DMS53 treated with DMSO at 0.1 percent for 48 hours (cell line): ENCODE measurements around the gene TRIM61.
"Not testable (repeated sequence)": the region's sequence is repeated elsewhere in the genome, so short reads cannot be mapped to it uniquely, and the experiment has no call there.

Experiments used
- DNase-seq: peaks from one replicate; lab custom pipeline; 2025; ENCODE audit not compliant: unreplicated experiment; lab: John Stamatoyannopoulos, UW

TRIM61 gene

DNA sequence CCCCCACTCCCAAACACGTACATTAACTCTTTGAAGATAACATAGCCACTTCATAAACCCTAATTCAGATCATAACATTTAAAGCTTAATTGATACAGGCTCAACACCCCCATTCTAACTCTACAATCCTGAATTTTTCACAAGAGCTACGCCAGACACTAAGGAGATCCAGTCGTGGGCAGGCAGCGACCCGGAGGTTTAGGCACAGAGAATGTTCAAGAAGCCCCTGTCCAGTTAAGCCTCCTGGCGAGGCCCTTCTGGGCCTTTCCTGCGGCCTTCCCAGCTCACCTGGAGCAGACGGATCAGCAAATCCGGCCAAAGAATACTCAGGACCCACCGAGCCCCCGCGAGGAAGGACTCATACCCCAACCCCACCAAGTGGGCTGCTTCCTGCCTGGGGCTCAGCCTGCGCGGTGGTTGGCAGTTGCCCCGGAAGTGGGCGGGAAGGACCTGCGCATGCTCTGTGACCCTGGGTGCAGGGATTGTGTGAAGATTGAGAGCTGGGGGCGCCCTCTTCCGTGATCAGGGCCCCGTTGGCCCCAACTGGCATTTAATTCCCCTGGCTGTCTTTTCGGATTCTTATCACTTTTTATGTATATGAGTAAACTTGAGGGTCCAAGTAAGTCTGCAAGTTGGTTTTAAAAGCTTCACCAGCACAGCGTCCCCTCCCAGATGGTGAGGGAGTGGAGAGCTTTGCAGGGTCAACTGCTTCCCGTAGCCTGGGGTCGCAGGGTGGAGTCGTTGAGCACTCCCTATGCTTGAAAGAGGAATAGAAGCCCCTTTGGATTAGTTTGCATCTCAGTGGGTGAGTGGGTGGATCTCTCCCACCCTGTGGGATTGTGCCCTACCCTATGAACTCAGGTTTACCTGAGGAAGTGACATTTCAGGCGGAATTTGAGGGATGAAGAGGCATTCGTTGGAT, at the start of gene TRIM61:
TSS of gene TRIM61 (minus strand) at position 415 of the 922 bp plus-strand sequence. CDS start 7,655 bp downstream, outside the sequence.
- no peak for DNase-seq

GRCh38 chr4:165025782-165026181, 48.3 kb upstream of the TRIM61 start:
- not testable (repeated sequence) for DNase-seq

DNA sequence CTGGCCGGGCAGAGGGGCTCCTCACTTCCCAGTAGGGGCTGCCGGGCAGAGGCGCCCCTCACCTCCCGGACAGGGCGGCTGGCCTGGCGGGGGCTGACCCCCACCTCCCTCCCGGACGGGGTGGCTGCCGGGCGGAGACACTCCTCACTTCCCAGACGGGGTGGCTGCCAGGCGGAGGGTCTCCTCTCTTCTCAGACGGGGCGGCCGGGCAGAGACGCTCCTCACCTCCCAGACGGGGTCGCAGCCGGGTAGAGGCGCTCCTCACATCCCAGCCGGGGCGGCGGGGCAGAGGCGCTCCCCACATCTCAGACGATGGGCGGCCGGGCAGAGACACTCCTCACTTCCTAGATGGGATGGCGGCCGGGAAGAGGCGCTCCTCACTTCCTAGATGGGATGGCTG, 42.5 kb upstream of the TRIM61 start:
- not testable (repeated sequence) for DNase-seq

DNA sequence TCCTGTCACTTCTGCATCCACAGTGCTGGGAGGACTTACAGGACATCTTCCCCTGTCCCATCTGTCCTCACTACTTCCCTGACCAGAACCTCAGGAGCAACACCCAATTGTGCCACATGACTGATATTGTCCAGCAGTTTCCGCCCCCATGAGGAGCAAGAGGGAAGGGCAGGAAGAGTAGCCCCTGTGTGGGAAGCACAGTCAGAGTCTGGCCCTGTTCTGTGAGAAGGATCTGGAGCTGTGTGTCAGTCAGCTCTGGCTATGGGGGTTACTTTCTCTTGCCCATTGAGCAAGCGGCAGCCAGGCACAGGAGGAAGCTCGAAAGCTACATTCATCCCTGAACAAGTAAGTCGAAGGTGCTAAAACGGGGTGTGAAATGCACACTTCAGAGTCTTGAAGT, 39.5 kb upstream of the TRIM61 start:
- no peak for DNase-seq

- no peak for DNase-seq
These were observed 36.2 kb upstream of the TRIM61 start for GRCh38 chr4:165013691-165014090.

DNA sequence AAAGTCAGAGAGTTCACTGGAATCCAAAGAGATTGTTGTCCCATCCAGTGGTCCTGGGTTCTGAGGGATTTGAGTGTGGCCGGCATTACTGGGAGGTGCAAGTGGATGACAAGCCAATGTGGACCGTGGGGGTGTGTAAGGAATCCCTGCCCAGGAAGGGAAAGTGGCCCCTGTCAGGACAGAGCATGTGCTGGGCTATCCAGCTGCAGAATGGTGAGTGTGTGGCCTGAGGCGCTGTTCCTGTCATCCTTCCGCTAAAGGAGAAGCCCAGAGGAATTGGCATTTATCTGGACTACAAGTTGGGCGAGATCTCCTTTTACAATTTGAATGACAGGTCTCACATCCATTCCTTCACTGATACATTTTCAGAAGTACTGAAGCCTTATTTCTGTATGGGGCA, 33.9 kb upstream of the TRIM61 start:
- no peak for DNase-seq

- DNase-seq, result no peak
These were observed 33.5 kb upstream of the TRIM61 start for GRCh38 chr4:165010991-165011390.

GRCh38 chr4:165010487-165010886, 33.0 kb upstream of the TRIM61 start:
- DNase-seq, result no peak

DNA sequence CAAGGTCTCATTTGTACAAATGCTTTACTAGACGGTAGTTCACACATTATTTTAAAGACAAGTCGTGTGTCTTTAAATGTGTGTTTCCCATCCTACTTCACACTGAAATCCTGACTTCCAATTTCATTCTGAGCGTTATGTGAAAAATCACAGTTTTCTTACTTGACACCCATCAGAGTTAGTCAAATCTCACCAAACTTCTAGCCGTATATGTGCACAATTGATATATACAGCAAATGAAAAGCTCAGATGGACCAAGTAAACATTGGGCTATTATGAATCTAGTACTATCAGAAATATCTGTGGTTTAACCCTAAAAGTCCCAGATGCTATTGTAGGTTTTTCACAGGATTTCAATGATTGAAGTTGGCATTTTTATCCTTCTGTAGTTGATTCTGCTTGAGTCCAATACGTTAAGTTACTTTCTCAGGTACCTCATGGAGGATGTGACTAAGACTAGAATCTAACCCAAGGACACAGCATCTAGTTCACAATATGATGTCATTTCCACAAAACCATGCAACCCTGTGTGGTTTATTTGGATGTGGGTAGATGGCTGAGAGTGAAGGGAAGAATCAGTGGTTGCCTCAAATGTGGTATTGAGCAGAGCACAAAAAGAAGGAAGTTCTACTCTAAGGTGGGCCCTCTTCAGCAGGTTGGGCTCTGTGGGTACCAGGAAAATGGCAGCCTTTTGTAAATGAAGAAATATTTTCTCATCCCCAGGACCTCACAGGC, 32.2 kb upstream of the TRIM61 start:
- no peak for DNase-seq

DNA sequence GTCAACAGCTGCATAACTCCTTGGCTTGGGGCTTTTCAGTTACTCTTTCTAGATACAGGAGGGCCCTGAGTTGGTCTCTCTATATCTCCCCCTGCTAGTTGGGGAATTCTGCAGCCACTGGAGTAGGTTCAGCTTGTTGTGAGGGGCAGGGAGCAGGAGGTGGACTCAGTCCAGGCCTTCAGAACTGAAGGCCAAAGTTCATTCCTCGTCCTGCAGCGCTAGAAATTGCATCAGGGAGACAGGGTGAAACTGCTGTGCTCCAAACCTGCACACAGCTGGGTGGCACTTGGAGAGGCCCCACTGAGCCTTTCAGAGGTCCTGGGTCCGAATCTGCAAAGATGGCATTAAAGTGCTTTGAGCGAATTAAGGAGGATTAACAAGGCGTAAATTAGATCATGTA, 29.4 kb upstream of the TRIM61 start:
- no peak for DNase-seq

DNA sequence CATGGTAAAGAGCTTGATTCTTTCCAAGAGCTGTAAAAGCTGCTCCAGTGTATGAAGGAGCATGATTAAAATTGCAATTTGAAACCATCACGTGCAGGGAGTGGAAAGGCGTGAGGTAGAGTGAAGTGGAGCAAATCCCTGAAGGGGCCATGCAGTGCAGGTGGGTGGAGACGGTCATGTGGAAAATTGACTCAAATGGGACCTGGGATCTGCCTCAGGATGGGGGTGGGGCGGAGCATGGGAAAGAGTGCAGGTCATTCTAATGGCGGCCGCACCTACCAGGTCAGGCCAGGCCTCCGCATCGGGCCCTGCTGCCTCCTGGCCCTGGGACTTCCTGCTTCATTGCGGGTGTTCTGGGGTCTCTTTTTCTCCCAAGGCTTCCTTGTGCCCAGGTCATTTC, 29.0 kb upstream of the TRIM61 start:
- DNase-seq, result no peak

GRCh38 chr4:165005352-165005925, 28.0 kb upstream of the TRIM61 start:
- no peak for DNase-seq

DNA sequence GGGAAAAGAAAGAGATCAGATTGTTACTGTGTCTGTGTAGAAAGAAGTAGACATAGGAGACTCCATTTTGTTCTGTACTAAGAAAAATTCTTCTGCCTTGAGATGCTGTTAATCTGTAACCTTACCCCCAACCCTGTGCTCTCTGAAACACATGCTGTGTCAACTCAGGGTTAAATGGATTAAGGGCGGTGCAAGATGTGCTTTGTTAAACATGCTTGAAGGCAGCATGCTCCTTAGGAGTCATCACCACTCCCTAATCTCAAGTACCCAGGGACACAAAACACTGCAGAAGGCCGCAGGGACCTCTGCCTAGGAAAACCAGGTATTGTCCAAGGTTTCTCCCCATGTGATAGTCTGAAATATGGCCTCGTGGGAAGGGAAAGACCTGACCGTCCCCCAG, 24.5 kb upstream of the TRIM61 start:
- DNase-seq, result not testable (repeated sequence)

- not testable (repeated sequence) for DNase-seq
These were observed 21.1 kb upstream of the TRIM61 start for GRCh38 chr4:164998526-164999080.

DNA sequence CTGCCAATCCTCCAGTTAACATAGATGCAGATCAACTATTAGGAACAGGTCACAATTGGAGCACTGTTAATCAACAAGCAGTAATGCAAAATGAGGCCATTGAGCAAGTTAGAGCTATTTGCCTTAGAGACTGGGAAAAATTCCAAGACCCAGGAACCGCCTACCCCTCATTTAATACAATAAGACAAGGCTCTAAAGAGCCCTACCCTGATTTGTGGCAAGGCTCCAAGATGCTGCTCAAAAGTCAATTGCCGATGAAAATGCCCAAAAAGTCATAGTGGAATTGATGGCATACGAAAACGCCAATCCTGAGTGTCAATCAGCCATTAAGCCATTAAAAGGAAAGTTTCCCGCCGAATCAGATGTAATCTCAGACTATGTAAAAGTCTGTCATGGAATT, 20.5 kb upstream of the TRIM61 start:
- DNase-seq, result no peak

GRCh38 chr4:164997324-164997723, 19.9 kb upstream of the TRIM61 start:
- no peak for DNase-seq

- not testable (repeated sequence) for DNase-seq
These were observed 18.7 kb upstream of the TRIM61 start for GRCh38 chr4:164996123-164996522.

GRCh38 chr4:164990786-164991185, 13.3 kb upstream of the TRIM61 start:
- DNase-seq, result not testable (repeated sequence)

GRCh38 chr4:164989471-164989870, 12.0 kb upstream of the TRIM61 start:
- DNase-seq, result no peak

- DNase-seq, result not testable (repeated sequence)
These were observed 5.5 kb downstream of the TRIM61 start for GRCh38 chr4:164971929-164972328.

DNA sequence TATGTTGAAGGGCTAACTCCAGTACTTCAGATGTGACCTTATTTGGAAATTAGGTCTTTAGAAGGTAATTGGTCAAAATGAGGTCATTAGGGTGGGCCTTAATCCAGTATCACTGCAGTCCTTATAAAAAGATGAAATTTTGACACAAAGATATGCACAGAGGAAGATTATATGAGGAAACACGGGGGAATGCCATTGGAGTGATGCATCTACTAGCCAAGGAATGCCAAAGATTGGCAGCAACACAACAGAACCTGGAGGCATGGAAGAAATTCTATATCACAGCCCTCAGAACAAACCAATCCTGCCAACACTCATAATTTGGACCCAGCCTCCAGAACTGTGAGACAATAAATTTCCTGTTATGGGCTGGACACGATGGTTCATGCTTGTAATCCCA, 17.6 kb downstream of the TRIM61 start:
- DNase-seq, result no peak
